ENCODE data around the gene ATP13A3. TPM values are rescaled to one million over a fixed set of nuclear protein-coding genes. Genes with fewer than 3 reads are reported as not detected.

Gene ATP13A3
- total and polyA plus RNA-seq, 2 donors (not counting 1 experiment from before 2014, with no cell fraction given), result 6.1 to 61.1 TPM

- POLR2A ChIA-PET, result interaction anchor here (1.4 kb wide), 1 partner anchor 1055 kb away, joined by 4 read pairs; no protein-coding TSS in a partner anchor
- CTCF ChIA-PET, result interaction anchor here (0.8 to 1.1 kb wide), 2 partner anchors 16 to 102 kb away, joined by 3 to 4 read pairs; no protein-coding TSS in a partner anchor
- intact Hi-C loops (cut with micrococcal nuclease), result loop anchor here (5.0 kb wide), 3 partner anchors 184 to 954 kb away; partner anchors contain the start of genes ACAP2, HES1 and LSG1
- H3K27me3 ChIP-seq (replicated peaks in 1 of 4; ENCODE audit: control extremely low read depth in 1 of 4, control insufficient read depth in 3 of 4, insufficient read depth in 4 of 4, low read length in 3 of 4), result no peaks in the 10 kb centered on the region
- Mint-ChIP-seq H3K4me1 (peaks cover 58% of the 10 kb centered on the region), H3K27me3 (no peaks in the 10 kb centered on the region), H3K27ac (peak overlapping the region; percentile 89), H3K9me3 (ENCODE audit: insufficient read depth) (no peaks in the 10 kb centered on the region), H3K4me3 (peak overlapping the region; percentile 92)
- DNase-seq (no peak), ATAC-seq (ENCODE audit: low read depth) (no peak)
- H3K36me3 ChIP-seq (replicated peaks in 1 of 2; ENCODE audit: control extremely low read depth in 1 of 2, control insufficient read depth in 1 of 2, extremely low read depth in 1 of 2, insufficient read depth in 2 of 2, low read length in 1 of 2), result no peaks in the 10 kb centered on the region
- peaks cover 39 to 59% of the 10 kb centered on the region in 2 donors for H3K4me1 ChIP-seq (ENCODE audit: control insufficient read depth in 2 of 2, insufficient read depth in 2 of 2, low read length in 2 of 2)
- H3K9ac ChIP-seq (ENCODE audit: low read length), result peak overlapping the region; percentile 85
- 77% methylated on average over 4 of the region's 10 CpGs for WGBS (ENCODE audit: insufficient coverage)
- peak overlapping the region in 1 of 2 donors; percentile 66 for H3K27ac ChIP-seq (ENCODE audit: low read length in 2 of 2)
- peaks cover 31% of the 10 kb centered on the region for H3K79me2 ChIP-seq (ENCODE audit: control insufficient read depth, insufficient read depth, low read length)
- no peaks in the 10 kb centered on the region for H4K20me1 ChIP-seq (ENCODE audit: control insufficient read depth, insufficient read depth, low read length, poor library complexity, severe bottlenecking)
- H3K4me3 ChIP-seq (ENCODE audit: control extremely low read depth in 1 of 5, extremely low read depth in 1 of 5, insufficient read depth in 1 of 5, low read depth in 2 of 5, low read length in 4 of 5), result peak overlapping the region in 4 of 5 experiments; percentile 74 to 92 (median 78)
- H3K4me2 ChIP-seq (replicated peaks; ENCODE audit: low read depth, low read length, poor library complexity, severe bottlenecking), result peak overlapping the region; percentile 96
- H3K9me3 ChIP-seq (ENCODE audit: control extremely low read depth in 1 of 3, control insufficient read depth in 2 of 3, insufficient read depth in 1 of 3, low read length in 2 of 3), result peaks cover 0 to 3% (median 0%) of the 10 kb centered on the region in 3 donors
- peak overlapping the region; percentile 81 for H2AFZ ChIP-seq (ENCODE audit: insufficient read depth, low read depth, low read length, poor library complexity, severe bottlenecking)
- TF ChIP-seq CTCF (IDR thresholded peaks at IDR 0.05) (no peak), EZH2 (IDR thresholded peaks at IDR 0.05; ENCODE audit: borderline replicate concordance, insufficient read depth, low read depth, low read length, poor library complexity, severe bottlenecking) (no peak)
These were observed 1.4 kb upstream of the ATP13A3 start for GRCh38 chr3:194488055-194488742.

Measured in B cell (primary cell).